SK-N-SH (cell line): ENCODE data around the gene LSS. TPM values are rescaled to one million over a fixed set of nuclear protein-coding genes. Genes with fewer than 3 reads are reported as not detected.

Experiments
- CTCF ChIA-PET: fragments of 300-600, 350-600 bp; formaldehyde crosslinking; extraction: SDS; loops from one replicate; lab custom pipeline; 2021; lab: Yijun Ruan, JAX
- POLR2A ChIA-PET: fragments of 350-600 bp; sonication (Branson Sonifier 250); formaldehyde crosslinking; extraction: SDS; loops from one replicate; lab custom pipeline; 2020; ENCODE audit warnings: antibody characterized with exemption, inconsistent platforms; lab: Yijun Ruan, JAX
- DNase-seq: peaks from one replicate; pipeline ENCODE4 v3.0.0; 2012
- H2AFZ ChIP-seq: fragments of 200-600 bp; sonication (generic); 2 replicates; pipeline ENCODE4 v1.8.1; 2016; ENCODE audit warnings: antibody characterized with exemption, mild to moderate bottlenecking, low read depth
- H3F3A ChIP-seq: fragments of 200-600 bp; sonication (generic); replicated peaks from 2 replicates; pipeline ENCODE3; 2016; ENCODE audit warnings: antibody characterized with exemption, mild to moderate bottlenecking; ENCODE audit not compliant: insufficient read depth
- H3K27ac ChIP-seq, 2 experiments: fragments of 200-500 bp in 1 of 2; fragments of 200-600 bp in 1 of 2; sonication (Bioruptor generic) in 1 of 2; sonication (generic), shearing (Covaris generic) in 1 of 2; 2 replicates each; pipeline versions ENCODE4 v1.5.1 to v1.6.1; 2014 to 2016; ENCODE audit warnings: low read depth in 2 of 2, inconsistent platforms in 1 of 2, low read length in 1 of 2, mild to moderate bottlenecking in 1 of 2, mixed read lengths in 1 of 2
- H3K27me3 ChIP-seq: fragments of 200-600 bp; sonication (generic), shearing (Covaris generic); 2 replicates; pipeline ENCODE4 v1.6.1; 2016; ENCODE audit warnings: mixed run types; ENCODE audit not compliant: insufficient read depth
- H3K36me3 ChIP-seq, 2 experiments: fragments of 200-500 bp in 1 of 2; fragments of 200-600 bp in 1 of 2; sonication (Bioruptor generic) in 1 of 2; sonication (generic) in 1 of 2; replicated peaks in 1 of 2; 2 replicates each; pipeline versions ENCODE3 to v1.5.1; 2014 to 2016; ENCODE audit warnings: low read length in 1 of 2, mild to moderate bottlenecking in 1 of 2; ENCODE audit not compliant: insufficient read depth in 2 of 2, control insufficient read depth in 1 of 2
- H3K4me1 ChIP-seq, 2 experiments: fragments of 200-500 bp in 1 of 2; fragments of 200-600 bp in 1 of 2; sonication (Bioruptor generic) in 1 of 2; sonication (generic), shearing (Covaris generic) in 1 of 2; 2 replicates each; pipeline versions ENCODE4 v1.5.1 to v1.6.1; 2014 to 2016; ENCODE audit warnings: low read depth in 1 of 2, low read length in 1 of 2, mixed run types in 1 of 2; ENCODE audit not compliant: insufficient read depth in 2 of 2, control insufficient read depth in 1 of 2
- H3K4me2 ChIP-seq: fragments of 200-600 bp; sonication (generic), shearing (Covaris generic); 2 replicates; pipeline ENCODE4 v1.6.1; 2017; ENCODE audit warnings: mixed run types
- H3K4me3 ChIP-seq, 2 experiments: fragments of 200-500 bp in 1 of 2; fragments of 200-600 bp in 1 of 2; sonication (Bioruptor generic) in 1 of 2; sonication (generic), shearing (Covaris generic) in 1 of 2; 2 replicates each; pipeline versions ENCODE4 v1.5.1 to v1.8.1; 2014 to 2016; ENCODE audit warnings: low read depth in 2 of 2, inconsistent platforms in 1 of 2, low read length in 1 of 2, mild to moderate bottlenecking in 1 of 2, mixed read lengths in 1 of 2, moderate library complexity in 1 of 2
- H3K79me2 ChIP-seq: fragments of 200-600 bp; sonication (generic); 2 replicates; pipeline ENCODE4 v1.8.1; 2017; ENCODE audit warnings: mild to moderate bottlenecking; ENCODE audit not compliant: insufficient read depth
- H3K9ac ChIP-seq: fragments of 200-600 bp; sonication (generic); 2 replicates; pipeline ENCODE4 v1.6.1; 2017; ENCODE audit warnings: mixed run types
- H3K9me2 ChIP-seq: fragments of 200-600 bp; sonication (generic); 2 replicates; pipeline ENCODE4 v1.6.1; 2017; ENCODE audit warnings: mixed run types
- H3K9me3 ChIP-seq: fragments of 200-600 bp; sonication (generic); 2 replicates; pipeline ENCODE4 v1.6.1; 2017; ENCODE audit warnings: mixed run types, mild to moderate bottlenecking, moderate library complexity
- H4K20me1 ChIP-seq: fragments of 200-600 bp; sonication (generic); 2 replicates; pipeline ENCODE4 v1.6.1; 2017; ENCODE audit warnings: mild to moderate bottlenecking, mixed run types; ENCODE audit not compliant: insufficient read depth
- ELF1 ChIP-seq: IDR thresholded peaks from 2 replicates; pipeline ENCODE4 v1.4.0; 2012
- EZH2phosphoT487 ChIP-seq: fragments of 200-600 bp; sonication (generic); IDR thresholded peaks from 2 replicates; pipeline ENCODE4 v1.6.1; 2017; ENCODE audit warnings: low read depth, mixed run types, mild to moderate bottlenecking, antibody characterized with exemption, moderate library complexity, borderline replicate concordance
- FOSL2 ChIP-seq: IDR thresholded peaks from 2 replicates; pipeline ENCODE4 v1.4.0; 2012; ENCODE audit warnings: low read depth, mild to moderate bottlenecking, moderate library complexity, borderline replicate concordance
- FOXJ3 ChIP-seq: sonication (generic); formaldehyde crosslinking; IDR thresholded peaks from 2 replicates; pipeline ENCODE4 v1.5.1; 2020; ENCODE audit warnings: mild to moderate bottlenecking, missing genetic modification reagents
- GATA2 ChIP-seq: sonication (generic); formaldehyde crosslinking; IDR thresholded peaks from 2 replicates; pipeline ENCODE4 v1.5.0; 2020; ENCODE audit warnings: mild to moderate bottlenecking, missing genetic modification reagents
- JUND ChIP-seq: IDR thresholded peaks from 2 replicates; pipeline ENCODE4 v1.4.0; 2012
- MEF2A ChIP-seq: IDR thresholded peaks from 2 replicates; pipeline ENCODE4 v1.4.0; 2012; ENCODE audit warnings: low read depth, borderline replicate concordance
- MXI1 ChIP-seq: IDR thresholded peaks from 2 replicates; pipeline ENCODE4 v1.6.1; 2012; ENCODE audit warnings: mild to moderate bottlenecking, low read depth, low read length, improper control_type of control experiment
- RAD21 ChIP-seq: IDR thresholded peaks from 2 replicates; pipeline ENCODE4 v1.6.1; 2012; ENCODE audit warnings: mild to moderate bottlenecking, low read length
- RFX5 ChIP-seq: IDR thresholded peaks from 2 replicates; pipeline ENCODE4 v1.6.1; 2012; ENCODE audit warnings: mild to moderate bottlenecking, improper control_type of control experiment, low read length
- SIN3A ChIP-seq: IDR thresholded peaks from 2 replicates; pipeline ENCODE4 v1.6.1; 2012; ENCODE audit warnings: low read depth, mild to moderate bottlenecking, low read length, moderate library complexity, borderline replicate concordance
- TEAD4 ChIP-seq: IDR thresholded peaks from 2 replicates; pipeline ENCODE4 v1.4.0; 2012; ENCODE audit warnings: mild to moderate bottlenecking, borderline replicate concordance; ENCODE audit not compliant: insufficient read depth
- WGBS: methylation state at CpG from one replicate; pipeline ENCODE4 v1.1.6; 2017; ENCODE audit warnings: low lambda C conversion rate; 5-methylcytosine and 5-hydroxymethylcytosine counted together
- polyA plus RNA-seq, 3 experiments: library from polyadenylated mRNA; depleted of rRNA; stranded (reverse); fragments of >200 nt; gene quantifications; 2 replicates each; pipeline ENCODE4 v1.2.3, GENCODE V29; 2012
- TF ChIP-seq, protein P1 (sequence below): IDR thresholded peaks from 2 replicates; pipeline ENCODE4 v1.4.0; 2012; ENCODE audit warnings: low read depth
- TF ChIP-seq, protein P2 (sequence below): fragments of 150-350 bp; IDR thresholded peaks from 2 replicates; pipeline ENCODE4 v1.6.1; 2016; ENCODE audit warnings: mild to moderate bottlenecking, low read depth, low read length
- TF ChIP-seq, protein P3 (sequence below): fragments of 200-600 bp; sonication (generic); IDR thresholded peaks from 2 replicates; pipeline ENCODE4 v1.6.1; 2017; ENCODE audit warnings: antibody characterized with exemption, mild to moderate bottlenecking, moderate library complexity
- TF ChIP-seq, protein P4 (sequence below): IDR thresholded peaks from 2 replicates; pipeline ENCODE4 v1.4.0; 2012; ENCODE audit warnings: low read depth, borderline replicate concordance
- TF ChIP-seq, protein P5 (sequence below): IDR thresholded peaks from 2 replicates; pipeline ENCODE4 v1.6.1; 2012; ENCODE audit warnings: mild to moderate bottlenecking, low read depth, low read length, moderate library complexity

The LSS gene
- polyA plus RNA-seq, 1 of the 3 experiments (the other 2 are of a cell fraction) = 38.7 TPM

DNA sequence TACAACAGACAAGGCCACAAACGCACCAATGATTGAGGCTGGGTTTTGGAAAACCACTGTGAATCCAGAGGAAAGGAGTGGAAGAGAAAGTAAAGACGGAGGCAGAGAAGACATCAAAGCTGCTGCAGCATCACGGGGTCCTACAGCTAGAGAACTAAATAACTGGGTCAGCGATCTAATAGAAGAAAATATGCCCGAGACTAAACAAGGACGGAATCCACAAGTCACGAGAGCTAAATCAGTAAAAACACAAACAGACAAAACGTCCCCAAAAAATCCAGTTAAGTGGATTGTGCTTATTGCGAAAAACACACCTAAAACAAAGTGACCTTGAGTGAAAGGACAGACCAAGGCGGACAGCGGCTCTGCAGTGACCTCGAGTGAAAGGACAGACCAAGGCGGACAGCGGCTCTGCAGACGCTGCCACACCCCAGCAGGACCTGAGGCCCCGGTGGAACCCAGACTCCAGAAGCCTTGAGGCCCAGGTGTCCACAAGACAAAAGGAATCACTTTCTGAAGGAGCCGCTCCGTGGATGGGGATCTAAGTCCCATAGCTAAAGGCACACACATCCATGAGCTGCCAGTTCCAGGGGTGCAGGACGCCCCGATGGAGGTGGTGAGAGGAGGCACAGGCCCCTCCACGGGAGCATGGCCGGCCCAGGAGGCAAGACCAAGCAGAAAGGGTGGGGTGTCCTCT lies 79.2 kb downstream of the LSS start:
- H3K27me3 ChIP-seq = no peaks in the 10 kb centered on the region
- ChIA-PET CTCF (interaction anchor here (1.2 to 1.6 kb wide), 4 partner anchors 11 to 176 kb away, joined by 3 to 5 read pairs (median 3); no protein-coding TSS in a partner anchor), POLR2A (no interaction called here)
- no peak for DNase-seq
- peaks cover 0 to 8% of the 10 kb centered on the region in 2 experiments; a peak in 2 of 4 replicates for H3K4me1 ChIP-seq
- H3K9me3 ChIP-seq = no peaks in the 10 kb centered on the region
- TF ChIP-seq EZH2phosphoT487 = no peak
- no peak for TF ChIP-seq RAD21
- TF ChIP-seq, protein P1, sequence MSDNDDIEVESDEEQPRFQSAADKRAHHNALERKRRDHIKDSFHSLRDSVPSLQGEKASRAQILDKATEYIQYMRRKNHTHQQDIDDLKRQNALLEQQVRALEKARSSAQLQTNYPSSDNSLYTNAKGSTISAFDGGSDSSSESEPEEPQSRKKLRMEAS = no peak
- 86% methylated on average over 22 of the region's 22 CpGs for WGBS
- no peaks in the 10 kb centered on the region for H3K79me2 ChIP-seq
- H4K20me1 ChIP-seq = no peaks in the 10 kb centered on the region
- H3K9me2 ChIP-seq = no peaks in the 10 kb centered on the region
- H3F3A ChIP-seq = no peaks in the 10 kb centered on the region
- no peak overlapping the region for H3K4me2 ChIP-seq
- no peaks in the 10 kb centered on the region for H3K36me3 ChIP-seq
- no peak overlapping the region for H3K4me3 ChIP-seq
- H3K27ac ChIP-seq = no peak overlapping the region
- H2AFZ ChIP-seq = no peak overlapping the region
- H3K9ac ChIP-seq = no peak overlapping the region

DNA sequence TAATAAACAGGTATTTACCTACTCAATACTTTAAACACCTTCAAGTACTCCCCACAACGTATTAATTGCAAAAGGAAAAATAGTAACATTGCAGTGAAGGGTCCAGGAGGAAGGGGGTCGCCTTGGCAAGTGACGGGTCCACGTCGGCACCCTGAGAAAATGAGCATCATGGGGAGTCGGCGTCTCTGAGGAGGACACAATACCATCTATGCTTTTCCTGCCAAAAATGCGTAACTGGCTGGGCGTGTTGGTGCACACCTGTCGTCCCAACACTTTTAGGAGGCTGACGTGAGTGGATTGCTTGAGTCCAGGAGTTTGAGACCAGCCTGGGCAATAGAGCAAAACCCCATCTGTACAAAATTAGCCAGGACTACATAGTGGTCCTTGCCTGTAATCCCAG lies 80.5 kb downstream of the LSS start:
- no peak overlapping the region for H3K9ac ChIP-seq
- ChIA-PET CTCF (interaction anchor here (1.4 kb wide), 1 partner anchor 12 kb away, joined by 5 read pairs; no protein-coding TSS in a partner anchor), POLR2A (no interaction called here)
- no peaks in the 10 kb centered on the region for H3K9me2 ChIP-seq
- WGBS = 84% methylated on average over 10 of the region's 11 CpGs
- peaks cover 0 to 10% of the 10 kb centered on the region in 2 experiments; a peak in 1 of 4 replicates for H3K4me1 ChIP-seq
- H3K4me2 ChIP-seq = no peak overlapping the region
- no peak overlapping the region for H3K4me3 ChIP-seq
- no peaks in the 10 kb centered on the region for H3K9me3 ChIP-seq
- no peak for DNase-seq
- H2AFZ ChIP-seq = no peak overlapping the region
- H3K27me3 ChIP-seq = no peaks in the 10 kb centered on the region
- no peaks in the 10 kb centered on the region for H3K79me2 ChIP-seq
- no peaks in the 10 kb centered on the region for H3F3A ChIP-seq
- no peaks in the 10 kb centered on the region for H4K20me1 ChIP-seq
- no peak overlapping the region for H3K27ac ChIP-seq
- H3K36me3 ChIP-seq = no peaks in the 10 kb centered on the region
- TF ChIP-seq ELF1 = no peak
- TF ChIP-seq, protein P1 = no peak
- TF ChIP-seq FOXJ3 (CRISPR knock-in tag) = no peak
- TF ChIP-seq, protein P2, sequence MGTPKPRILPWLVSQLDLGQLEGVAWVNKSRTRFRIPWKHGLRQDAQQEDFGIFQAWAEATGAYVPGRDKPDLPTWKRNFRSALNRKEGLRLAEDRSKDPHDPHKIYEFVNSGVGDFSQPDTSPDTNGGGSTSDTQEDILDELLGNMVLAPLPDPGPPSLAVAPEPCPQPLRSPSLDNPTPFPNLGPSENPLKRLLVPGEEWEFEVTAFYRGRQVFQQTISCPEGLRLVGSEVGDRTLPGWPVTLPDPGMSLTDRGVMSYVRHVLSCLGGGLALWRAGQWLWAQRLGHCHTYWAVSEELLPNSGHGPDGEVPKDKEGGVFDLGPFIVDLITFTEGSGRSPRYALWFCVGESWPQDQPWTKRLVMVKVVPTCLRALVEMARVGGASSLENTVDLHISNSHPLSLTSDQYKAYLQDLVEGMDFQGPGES = no peak
- TF ChIP-seq, protein P3, sequence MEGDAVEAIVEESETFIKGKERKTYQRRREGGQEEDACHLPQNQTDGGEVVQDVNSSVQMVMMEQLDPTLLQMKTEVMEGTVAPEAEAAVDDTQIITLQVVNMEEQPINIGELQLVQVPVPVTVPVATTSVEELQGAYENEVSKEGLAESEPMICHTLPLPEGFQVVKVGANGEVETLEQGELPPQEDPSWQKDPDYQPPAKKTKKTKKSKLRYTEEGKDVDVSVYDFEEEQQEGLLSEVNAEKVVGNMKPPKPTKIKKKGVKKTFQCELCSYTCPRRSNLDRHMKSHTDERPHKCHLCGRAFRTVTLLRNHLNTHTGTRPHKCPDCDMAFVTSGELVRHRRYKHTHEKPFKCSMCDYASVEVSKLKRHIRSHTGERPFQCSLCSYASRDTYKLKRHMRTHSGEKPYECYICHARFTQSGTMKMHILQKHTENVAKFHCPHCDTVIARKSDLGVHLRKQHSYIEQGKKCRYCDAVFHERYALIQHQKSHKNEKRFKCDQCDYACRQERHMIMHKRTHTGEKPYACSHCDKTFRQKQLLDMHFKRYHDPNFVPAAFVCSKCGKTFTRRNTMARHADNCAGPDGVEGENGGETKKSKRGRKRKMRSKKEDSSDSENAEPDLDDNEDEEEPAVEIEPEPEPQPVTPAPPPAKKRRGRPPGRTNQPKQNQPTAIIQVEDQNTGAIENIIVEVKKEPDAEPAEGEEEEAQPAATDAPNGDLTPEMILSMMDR = no peak
- TF ChIP-seq MEF2A = no peak
- TF ChIP-seq, protein P4, sequence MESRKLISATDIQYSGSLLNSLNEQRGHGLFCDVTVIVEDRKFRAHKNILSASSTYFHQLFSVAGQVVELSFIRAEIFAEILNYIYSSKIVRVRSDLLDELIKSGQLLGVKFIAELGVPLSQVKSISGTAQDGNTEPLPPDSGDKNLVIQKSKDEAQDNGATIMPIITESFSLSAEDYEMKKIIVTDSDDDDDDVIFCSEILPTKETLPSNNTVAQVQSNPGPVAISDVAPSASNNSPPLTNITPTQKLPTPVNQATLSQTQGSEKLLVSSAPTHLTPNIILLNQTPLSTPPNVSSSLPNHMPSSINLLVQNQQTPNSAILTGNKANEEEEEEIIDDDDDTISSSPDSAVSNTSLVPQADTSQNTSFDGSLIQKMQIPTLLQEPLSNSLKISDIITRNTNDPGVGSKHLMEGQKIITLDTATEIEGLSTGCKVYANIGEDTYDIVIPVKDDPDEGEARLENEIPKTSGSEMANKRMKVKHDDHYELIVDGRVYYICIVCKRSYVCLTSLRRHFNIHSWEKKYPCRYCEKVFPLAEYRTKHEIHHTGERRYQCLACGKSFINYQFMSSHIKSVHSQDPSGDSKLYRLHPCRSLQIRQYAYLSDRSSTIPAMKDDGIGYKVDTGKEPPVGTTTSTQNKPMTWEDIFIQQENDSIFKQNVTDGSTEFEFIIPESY = no peak
- TF ChIP-seq MXI1 = no peak
- TF ChIP-seq FOSL2 = no peak
- no peak for TF ChIP-seq RFX5
- no peak for TF ChIP-seq TEAD4
- TF ChIP-seq, protein P5, sequence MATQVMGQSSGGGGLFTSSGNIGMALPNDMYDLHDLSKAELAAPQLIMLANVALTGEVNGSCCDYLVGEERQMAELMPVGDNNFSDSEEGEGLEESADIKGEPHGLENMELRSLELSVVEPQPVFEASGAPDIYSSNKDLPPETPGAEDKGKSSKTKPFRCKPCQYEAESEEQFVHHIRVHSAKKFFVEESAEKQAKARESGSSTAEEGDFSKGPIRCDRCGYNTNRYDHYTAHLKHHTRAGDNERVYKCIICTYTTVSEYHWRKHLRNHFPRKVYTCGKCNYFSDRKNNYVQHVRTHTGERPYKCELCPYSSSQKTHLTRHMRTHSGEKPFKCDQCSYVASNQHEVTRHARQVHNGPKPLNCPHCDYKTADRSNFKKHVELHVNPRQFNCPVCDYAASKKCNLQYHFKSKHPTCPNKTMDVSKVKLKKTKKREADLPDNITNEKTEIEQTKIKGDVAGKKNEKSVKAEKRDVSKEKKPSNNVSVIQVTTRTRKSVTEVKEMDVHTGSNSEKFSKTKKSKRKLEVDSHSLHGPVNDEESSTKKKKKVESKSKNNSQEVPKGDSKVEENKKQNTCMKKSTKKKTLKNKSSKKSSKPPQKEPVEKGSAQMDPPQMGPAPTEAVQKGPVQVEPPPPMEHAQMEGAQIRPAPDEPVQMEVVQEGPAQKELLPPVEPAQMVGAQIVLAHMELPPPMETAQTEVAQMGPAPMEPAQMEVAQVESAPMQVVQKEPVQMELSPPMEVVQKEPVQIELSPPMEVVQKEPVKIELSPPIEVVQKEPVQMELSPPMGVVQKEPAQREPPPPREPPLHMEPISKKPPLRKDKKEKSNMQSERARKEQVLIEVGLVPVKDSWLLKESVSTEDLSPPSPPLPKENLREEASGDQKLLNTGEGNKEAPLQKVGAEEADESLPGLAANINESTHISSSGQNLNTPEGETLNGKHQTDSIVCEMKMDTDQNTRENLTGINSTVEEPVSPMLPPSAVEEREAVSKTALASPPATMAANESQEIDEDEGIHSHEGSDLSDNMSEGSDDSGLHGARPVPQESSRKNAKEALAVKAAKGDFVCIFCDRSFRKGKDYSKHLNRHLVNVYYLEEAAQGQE = no peak
- no peak for TF ChIP-seq SIN3A
- no peak for TF ChIP-seq GATA2 (CRISPR knock-in tag)
- no peak for TF ChIP-seq JUND
